Transverse colon (tissue), 4 donors: Measurements from ENCODE around the gene KHDRBS1. TPM values are rescaled to one million over a fixed set of nuclear protein-coding genes. Genes with fewer than 3 reads are reported as not detected.
"Not testable (repeated sequence)": the region's sequence is repeated elsewhere in the genome, so short reads cannot be mapped to it uniquely, and the experiment has no call there.

ENCODE experiments used
- DNase-seq: peaks from one replicate; pipeline ENCODE4 v3.0.0-alpha.2; 2019
- H3K27ac ChIP-seq, 4 donors: fragments of 200-600 bp; sonication (generic); 2 replicates each; pipeline ENCODE4 v1.5.1; 2016 to 2018; ENCODE audit warnings: inconsistent platforms in 4 of 4
- H3K27me3 ChIP-seq: fragments of 200-600 bp; sonication (generic); 2 replicates; pipeline ENCODE4 v1.5.1; 2017; ENCODE audit warnings: inconsistent platforms
- H3K36me3 ChIP-seq, 4 donors: fragments of 200-600 bp; sonication (generic); 2 replicates each; pipeline ENCODE4 v1.5.1; 2017 to 2019; ENCODE audit warnings: inconsistent platforms in 4 of 4
- H3K4me1 ChIP-seq, 4 donors: fragments of 200-600 bp; sonication (generic); 2 replicates each; pipeline ENCODE4 v1.5.1; 2017 to 2020; ENCODE audit warnings: inconsistent platforms in 4 of 4
- H3K4me3 ChIP-seq, 4 donors: fragments of 200-600 bp; sonication (generic); 1 replicate in 1 of 4; 2 replicates in 3 of 4; pipeline versions ENCODE4 v1.5.1 to v1.6.1; 2017 to 2019; ENCODE audit warnings: inconsistent platforms in 4 of 4
- H3K9me3 ChIP-seq, 2 donors: fragments of 200-600 bp; sonication (generic); 2 replicates each; pipeline ENCODE4 v1.5.1; 2017 to 2019; ENCODE audit warnings: inconsistent platforms in 2 of 2
- CTCF ChIP-seq, 5 experiments: fragments of 200-600 bp in 3 of 5; fragments of 450-650 bp in 2 of 5; sonication (generic) in 3 of 5; IDR thresholded peaks; 1 replicate in 2 of 5; 2 replicates in 3 of 5; pipeline ENCODE4 v1.5.1; 2016 to 2017; ENCODE audit warnings: antibody characterized with exemption in 5 of 5, inconsistent platforms in 3 of 5, mild to moderate bottlenecking in 2 of 5, moderate library complexity in 1 of 5
- EP300 ChIP-seq: sonication (generic); formaldehyde crosslinking; IDR thresholded peaks from one replicate; pipeline ENCODE4 v1.6.1; 2017; ENCODE audit warnings: antibody characterized with exemption, low read depth
- POLR2A ChIP-seq: fragments of 450-650 bp; IDR thresholded peaks from one replicate; pipeline ENCODE4 v1.6.1; 2016; ENCODE audit warnings: antibody characterized with exemption, mild to moderate bottlenecking, moderate library complexity
- POLR2AphosphoS5 ChIP-seq, 3 donors: sonication (generic); formaldehyde crosslinking; IDR thresholded peaks; one replicate each; pipeline ENCODE4 v1.6.1; 2016; ENCODE audit warnings: antibody characterized with exemption in 3 of 3
- WGBS, 2 donors: methylation state at CpG; one replicate each; pipeline ENCODE4 v1.1.5; 2018; ENCODE audit warnings: low coverage in 1 of 2; 5-methylcytosine and 5-hydroxymethylcytosine counted together
- in situ Hi-C, 4 donors: fragments of 200-750 bp; cut with MboI; loops; one replicate each; pipeline versions ENCODE4 v1.15.0 to v1.15.1; 2017; ENCODE audit warnings: low sequenced_read_pairs in 3 of 4, low pct_ligation_motif_present in 1 of 4, low pct_unique_long_range_greater_than_20kb in 1 of 4
- intact Hi-C: fragments of 100-400 bp; cut with DNase I; formaldehyde crosslinking; loops from one replicate; pipeline ENCODE4 v1.15.1; 2023; ENCODE audit warnings: low total_unique reads
- total RNA-seq, 4 donors: library from RNA; depleted of rRNA; stranded (reverse); fragments of >200 nt; gene quantifications; one replicate each; pipeline ENCODE4 v1.1.0, GENCODE V29; 2016

The KHDRBS1 gene
- total RNA-seq, 4 donors from 2014 or later = 49.3 to 83.4 (median 57.1) TPM

- peaks cover 21 to 50% (median 36%) of the 10 kb centered on the region in 4 donors for H3K4me1 ChIP-seq
- no peaks in the 10 kb centered on the region for H3K36me3 ChIP-seq
- WGBS, 2 donors = 0% methylated on average over 54 of the region's 55 CpGs; no CpG with 5 or more reads in 1 of the 2 donors
- TF ChIP-seq CTCF (IDR thresholded peaks at IDR 0.05) = no peak
- TF ChIP-seq EP300 = no peak
- TF ChIP-seq POLR2A = peak; percentile 23
- peak in 2 of 3 donors; percentile 26 to 31 for TF ChIP-seq POLR2AphosphoS5 (IDR thresholded peaks at IDR 0.05)
- H3K9me3 ChIP-seq = no peaks in the 10 kb centered on the region
- peak; percentile 56 for DNase-seq
- peak overlapping the region; percentile 76 to 100 (median 92) for H3K4me3 ChIP-seq
- H3K27me3 ChIP-seq = no peaks in the 10 kb centered on the region
- intact Hi-C loops (no loop called here), in situ Hi-C loops (no loop called here)
- H3K27ac ChIP-seq = peak overlapping the region; percentile 97 to 100 (median 100)
Observed at GRCh38 chr1:32014199-32014947, 705 bp downstream of the KHDRBS1 start.

GRCh38 chr1:32014948-32015273 lies 1.2 kb downstream of the KHDRBS1 start:
- 0 to 2% methylated on average over 6 to 11 of the region's 11 CpGs for WGBS, 2 donors
- Histone ChIP-seq H3K27ac (peak overlapping the region; percentile 97 to 100 (median 100)), H3K27me3 (no peaks in the 10 kb centered on the region), H3K9me3 (no peaks in the 10 kb centered on the region), H3K4me3 (peak overlapping the region; percentile 76 to 100 (median 92)), H3K4me1 (peaks cover 26 to 56% (median 42%) of the 10 kb centered on the region in 4 donors), H3K36me3 (no peaks in the 10 kb centered on the region)
- DNase-seq = no peak
- intact Hi-C loops (no loop called here), in situ Hi-C loops (no loop called here)
- TF ChIP-seq POLR2AphosphoS5 (IDR thresholded peaks at IDR 0.05) (no peak), CTCF (IDR thresholded peaks at IDR 0.05) (no peak), POLR2A (no peak), EP300 (no peak)

GRCh38 chr1:32020339-32020738 lies 6.7 kb downstream of the KHDRBS1 start:
- Histone ChIP-seq H3K9me3 (no peaks in the 10 kb centered on the region), H3K27ac (peak overlapping the region; percentile 58 to 72 (median 68)), H3K36me3 (no peaks in the 10 kb centered on the region), H3K27me3 (no peaks in the 10 kb centered on the region), H3K4me1 (peaks cover 35 to 96% (median 72%) of the 10 kb centered on the region in 4 donors), H3K4me3 (peak overlapping the region in 1 of 4 donors; percentile 15)
- no peak for DNase-seq
- 26% methylated on average over 6 of the region's 6 CpGs; no CpG with 5 or more reads in 1 of the 2 donors for WGBS, 2 donors
- no peak for TF ChIP-seq EP300
- in situ Hi-C loops (no loop called here), intact Hi-C loops (loop anchor here (2.0 kb wide), 1 partner anchor 42 kb away; no protein-coding TSS in a partner anchor)

- H3K27ac ChIP-seq = peak overlapping the region in 3 of 4 donors; percentile 15 to 43 (median 36)
- intact Hi-C loops = loop anchor here (2.0 kb wide), 1 partner anchor 41 kb away; no protein-coding TSS in a partner anchor
- 75 to 94% methylated on average over 3 to 8 of the region's 8 CpGs for WGBS, 2 donors
- H3K9me3 ChIP-seq, in situ Hi-C loops, H3K4me3 ChIP-seq, H3K36me3 ChIP-seq, DNase-seq, H3K27me3 ChIP-seq: not testable (repeated sequence)
- peaks cover 27 to 87% (median 59%) of the 10 kb centered on the region in 4 donors for H3K4me1 ChIP-seq
Observed at GRCh38 chr1:32021574-32022018, 7.9 kb downstream of the KHDRBS1 start.

GRCh38 chr1:32023351-32023750 lies 9.7 kb downstream of the KHDRBS1 start:
- in situ Hi-C loops (no loop called here), intact Hi-C loops (no loop called here)
- TF ChIP-seq EP300 (no peak), CTCF (IDR thresholded peaks at IDR 0.05) (no peak), POLR2AphosphoS5 (IDR thresholded peaks at IDR 0.05) (no peak), POLR2A (no peak)
- peaks cover 21 to 74% (median 49%) of the 10 kb centered on the region in 4 donors for H3K4me1 ChIP-seq
- H3K4me3 ChIP-seq = no peak overlapping the region
- H3K36me3 ChIP-seq = no peaks in the 10 kb centered on the region
- H3K27ac ChIP-seq = no peak overlapping the region
- no peaks in the 10 kb centered on the region for H3K27me3 ChIP-seq
- WGBS, 2 donors = 67 to 75% methylated on average over 3 of the region's 3 CpGs
- H3K9me3 ChIP-seq = no peaks in the 10 kb centered on the region
- DNase-seq = no peak
